GM10248 (cell line): ENCODE data around the gene KCND3.

ENCODE experiments used
- CTCF ChIA-PET: fragments of 300-600 bp; sonication (Branson Sonifier 250); formaldehyde crosslinking; extraction: SDS; loops from one replicate; lab custom pipeline; 2021; ENCODE audit warnings: antibody characterized with exemption; lab: Yijun Ruan, JAX
- POLR2A ChIA-PET: fragments of 350-650 bp; sonication (Branson Sonifier 250); formaldehyde crosslinking; extraction: SDS; loops from one replicate; lab custom pipeline; 2020; ENCODE audit warnings: antibody characterized with exemption; lab: Yijun Ruan, JAX
- DNase-seq: peaks from one replicate; pipeline ENCODE4 v3.0.0; 2012; ENCODE audit errors: extremely low spot score
- CTCF ChIP-seq: IDR thresholded peaks from 2 replicates; pipeline ENCODE4 v1.5.1; 2012; ENCODE audit warnings: mild to moderate bottlenecking, low read depth; ENCODE audit errors: extremely low read depth, missing control alignments, control extremely low read depth

KCND3 gene

GRCh38 chr1:111952125-111952657 lies 37.3 kb downstream of the KCND3 start:
- POLR2A ChIA-PET = no interaction called here
- CTCF ChIA-PET = interaction anchor here (1.1 to 1.6 kb wide), 2 partner anchors 11 to 15 kb away, joined by 3 to 4 read pairs; no protein-coding TSS in a partner anchor
- TF ChIP-seq CTCF = no peak
- no peak for DNase-seq

- no peak for TF ChIP-seq CTCF
- CTCF ChIA-PET = no interaction called here
- POLR2A ChIA-PET = no interaction called here
- no peak for DNase-seq
Observed at GRCh38 chr1:111948209-111949171, 41.0 kb downstream of the KCND3 start.

GRCh38 chr1:111943846-111944749 lies 45.4 kb downstream of the KCND3 start:
- DNase-seq = no peak
- ChIA-PET CTCF (no interaction called here), POLR2A (no interaction called here)
- no peak for TF ChIP-seq CTCF

- POLR2A ChIA-PET = no interaction called here
- DNase-seq = no peak
- TF ChIP-seq CTCF = no peak
- CTCF ChIA-PET = no interaction called here
Observed at GRCh38 chr1:111943066-111943465, 46.4 kb downstream of the KCND3 start.

GRCh38 chr1:111938536-111938935 lies 50.9 kb downstream of the KCND3 start:
- no peak for DNase-seq
- ChIA-PET CTCF (no interaction called here), POLR2A (no interaction called here)
- no peak for TF ChIP-seq CTCF

- POLR2A ChIA-PET = no interaction called here
- CTCF ChIA-PET = no interaction called here
- TF ChIP-seq CTCF = no peak
- no peak for DNase-seq
Observed at GRCh38 chr1:111938123-111938522, 51.3 kb downstream of the KCND3 start.
